Measurements from ENCODE around the gene PIGC.

DNA sequence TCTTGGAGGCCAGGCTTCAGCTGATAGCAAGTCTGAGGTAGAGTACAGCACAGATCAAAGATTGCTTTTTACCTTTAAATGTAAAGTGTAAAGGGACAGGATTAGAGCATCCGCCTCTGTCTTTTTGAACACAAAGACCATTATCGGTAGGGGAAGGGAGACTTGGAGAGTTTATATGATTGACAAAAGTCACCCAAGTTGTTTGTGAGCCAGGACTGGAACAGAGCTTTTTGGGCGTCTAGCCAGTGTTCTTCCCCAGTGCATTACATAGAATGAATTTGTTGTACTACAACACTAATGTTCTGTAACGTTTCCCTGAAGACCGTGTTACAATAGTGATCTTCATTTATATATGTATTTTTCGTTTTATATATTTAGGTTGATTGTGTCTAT, 9.3 kb upstream of the PIGC start:
- TF ChIP-seq, protein P1, sequence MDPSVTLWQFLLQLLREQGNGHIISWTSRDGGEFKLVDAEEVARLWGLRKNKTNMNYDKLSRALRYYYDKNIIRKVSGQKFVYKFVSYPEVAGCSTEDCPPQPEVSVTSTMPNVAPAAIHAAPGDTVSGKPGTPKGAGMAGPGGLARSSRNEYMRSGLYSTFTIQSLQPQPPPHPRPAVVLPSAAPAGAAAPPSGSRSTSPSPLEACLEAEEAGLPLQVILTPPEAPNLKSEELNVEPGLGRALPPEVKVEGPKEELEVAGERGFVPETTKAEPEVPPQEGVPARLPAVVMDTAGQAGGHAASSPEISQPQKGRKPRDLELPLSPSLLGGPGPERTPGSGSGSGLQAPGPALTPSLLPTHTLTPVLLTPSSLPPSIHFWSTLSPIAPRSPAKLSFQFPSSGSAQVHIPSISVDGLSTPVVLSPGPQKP (IDR thresholded peaks at IDR 0.05; ENCODE audit: low read depth, low read length): no peak
- TF ChIP-seq, protein P2, sequence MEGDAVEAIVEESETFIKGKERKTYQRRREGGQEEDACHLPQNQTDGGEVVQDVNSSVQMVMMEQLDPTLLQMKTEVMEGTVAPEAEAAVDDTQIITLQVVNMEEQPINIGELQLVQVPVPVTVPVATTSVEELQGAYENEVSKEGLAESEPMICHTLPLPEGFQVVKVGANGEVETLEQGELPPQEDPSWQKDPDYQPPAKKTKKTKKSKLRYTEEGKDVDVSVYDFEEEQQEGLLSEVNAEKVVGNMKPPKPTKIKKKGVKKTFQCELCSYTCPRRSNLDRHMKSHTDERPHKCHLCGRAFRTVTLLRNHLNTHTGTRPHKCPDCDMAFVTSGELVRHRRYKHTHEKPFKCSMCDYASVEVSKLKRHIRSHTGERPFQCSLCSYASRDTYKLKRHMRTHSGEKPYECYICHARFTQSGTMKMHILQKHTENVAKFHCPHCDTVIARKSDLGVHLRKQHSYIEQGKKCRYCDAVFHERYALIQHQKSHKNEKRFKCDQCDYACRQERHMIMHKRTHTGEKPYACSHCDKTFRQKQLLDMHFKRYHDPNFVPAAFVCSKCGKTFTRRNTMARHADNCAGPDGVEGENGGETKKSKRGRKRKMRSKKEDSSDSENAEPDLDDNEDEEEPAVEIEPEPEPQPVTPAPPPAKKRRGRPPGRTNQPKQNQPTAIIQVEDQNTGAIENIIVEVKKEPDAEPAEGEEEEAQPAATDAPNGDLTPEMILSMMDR (IDR thresholded peaks at IDR 0.05 in 2 of 3, conservative IDR thresholded peaks at IDR 0.05 in 1 of 3; ENCODE audit: control insufficient read depth in 2 of 3, extremely low read depth in 1 of 3, insufficient read depth in 1 of 3, low read depth in 3 of 3, low read length in 3 of 3): no peak
- TF ChIP-seq, protein P3, sequence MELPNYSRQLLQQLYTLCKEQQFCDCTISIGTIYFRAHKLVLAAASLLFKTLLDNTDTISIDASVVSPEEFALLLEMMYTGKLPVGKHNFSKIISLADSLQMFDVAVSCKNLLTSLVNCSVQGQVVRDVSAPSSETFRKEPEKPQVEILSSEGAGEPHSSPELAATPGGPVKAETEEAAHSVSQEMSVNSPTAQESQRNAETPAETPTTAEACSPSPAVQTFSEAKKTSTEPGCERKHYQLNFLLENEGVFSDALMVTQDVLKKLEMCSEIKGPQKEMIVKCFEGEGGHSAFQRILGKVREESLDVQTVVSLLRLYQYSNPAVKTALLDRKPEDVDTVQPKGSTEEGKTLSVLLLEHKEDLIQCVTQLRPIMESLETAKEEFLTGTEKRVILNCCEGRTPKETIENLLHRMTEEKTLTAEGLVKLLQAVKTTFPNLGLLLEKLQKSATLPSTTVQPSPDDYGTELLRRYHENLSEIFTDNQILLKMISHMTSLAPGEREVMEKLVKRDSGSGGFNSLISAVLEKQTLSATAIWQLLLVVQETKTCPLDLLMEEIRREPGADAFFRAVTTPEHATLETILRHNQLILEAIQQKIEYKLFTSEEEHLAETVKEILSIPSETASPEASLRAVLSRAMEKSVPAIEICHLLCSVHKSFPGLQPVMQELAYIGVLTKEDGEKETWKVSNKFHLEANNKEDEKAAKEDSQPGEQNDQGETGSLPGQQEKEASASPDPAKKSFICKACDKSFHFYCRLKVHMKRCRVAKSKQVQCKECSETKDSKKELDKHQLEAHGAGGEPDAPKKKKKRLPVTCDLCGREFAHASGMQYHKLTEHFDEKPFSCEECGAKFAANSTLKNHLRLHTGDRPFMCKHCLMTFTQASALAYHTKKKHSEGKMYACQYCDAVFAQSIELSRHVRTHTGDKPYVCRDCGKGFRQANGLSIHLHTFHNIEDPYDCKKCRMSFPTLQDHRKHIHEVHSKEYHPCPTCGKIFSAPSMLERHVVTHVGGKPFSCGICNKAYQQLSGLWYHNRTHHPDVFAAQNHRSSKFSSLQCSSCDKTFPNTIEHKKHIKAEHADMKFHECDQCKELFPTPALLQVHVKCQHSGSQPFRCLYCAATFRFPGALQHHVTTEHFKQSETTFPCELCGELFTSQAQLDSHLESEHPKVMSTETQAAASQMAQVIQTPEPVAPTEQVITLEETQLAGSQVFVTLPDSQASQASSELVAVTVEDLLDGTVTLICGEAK (IDR thresholded peaks at IDR 0.05; ENCODE audit: borderline replicate concordance): no peak
- TF ChIP-seq, protein P4, sequence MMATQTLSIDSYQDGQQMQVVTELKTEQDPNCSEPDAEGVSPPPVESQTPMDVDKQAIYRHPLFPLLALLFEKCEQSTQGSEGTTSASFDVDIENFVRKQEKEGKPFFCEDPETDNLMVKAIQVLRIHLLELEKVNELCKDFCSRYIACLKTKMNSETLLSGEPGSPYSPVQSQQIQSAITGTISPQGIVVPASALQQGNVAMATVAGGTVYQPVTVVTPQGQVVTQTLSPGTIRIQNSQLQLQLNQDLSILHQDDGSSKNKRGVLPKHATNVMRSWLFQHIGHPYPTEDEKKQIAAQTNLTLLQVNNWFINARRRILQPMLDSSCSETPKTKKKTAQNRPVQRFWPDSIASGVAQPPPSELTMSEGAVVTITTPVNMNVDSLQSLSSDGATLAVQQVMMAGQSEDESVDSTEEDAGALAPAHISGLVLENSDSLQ (IDR thresholded peaks at IDR 0.05): no peak
- TF ChIP-seq ZBED1 (IDR thresholded peaks at IDR 0.05; ENCODE audit: borderline replicate concordance): no peak
- TF ChIP-seq TCF12 (IDR thresholded peaks at IDR 0.05; ENCODE audit: low read depth, low read length): no peak
- TF ChIP-seq ZNF24 (IDR thresholded peaks at IDR 0.05): no peak
- no peak for TF ChIP-seq RAD21 (IDR thresholded peaks at IDR 0.05; ENCODE audit: insufficient read depth, low read depth, low read length)
- no peak for TF ChIP-seq MYC (IDR thresholded peaks at IDR 0.05; ENCODE audit: insufficient read depth, insufficient read length, insufficient replicate concordance, low read length, severe bottlenecking)
- no peak for TF ChIP-seq SMAD5 (IDR thresholded peaks at IDR 0.05; ENCODE audit: low read depth)
- no peak for TF ChIP-seq POLR2AphosphoS5 (IDR thresholded peaks at IDR 0.05; ENCODE audit: low read length)
- TF ChIP-seq IRF4 (IDR thresholded peaks at IDR 0.05; ENCODE audit: low read depth, low read length): no peak

All from GM12878 (cell line).